Epithelial cell of prostate (primary cell): ENCODE data around the gene TBC1D14.

Experiments used
- DNase-seq: peaks from one replicate; pipeline ENCODE4 v3.0.0-alpha.2; 2011; ENCODE audit warnings: low read depth, low spot score
- H3K27ac ChIP-seq: fragments of 450-650 bp; 2 replicates; pipeline ENCODE4 v1.5.1; 2017; ENCODE audit warnings: mild to moderate bottlenecking

Gene TBC1D14

GRCh38 chr4:6943012-6943884 is 33.6 kb downstream of the TBC1D14 start:
- no peak for DNase-seq
- H3K27ac ChIP-seq, result peak overlapping the region; percentile 83

- H3K27ac ChIP-seq, result no peak overlapping the region
- no peak for DNase-seq
Observed at GRCh38 chr4:6943885-6944225, 34.2 kb downstream of the TBC1D14 start.

- H3K27ac ChIP-seq, result no peak overlapping the region
- DNase-seq, result no peak
Observed at GRCh38 chr4:6944301-6945051, 34.9 kb downstream of the TBC1D14 start.

GRCh38 chr4:6945052-6945409 is 35.4 kb downstream of the TBC1D14 start:
- H3K27ac ChIP-seq, result no peak overlapping the region
- no peak for DNase-seq

- no peak for DNase-seq
Observed at GRCh38 chr4:6946497-6946896, 36.9 kb downstream of the TBC1D14 start.

GRCh38 chr4:6948134-6948460 is 38.5 kb downstream of the TBC1D14 start:
- no peak overlapping the region for H3K27ac ChIP-seq
- no peak for DNase-seq

More at GRCh38 chr4:6946497-6946896, 36.9 kb downstream of the TBC1D14 start:
- no peak overlapping the region for H3K27ac ChIP-seq

- DNase-seq, result no peak
Observed at GRCh38 chr4:6951880-6952381, 42.3 kb downstream of the TBC1D14 start.

GRCh38 chr4:6953751-6954380 is 44.2 kb downstream of the TBC1D14 start:
- no peak for DNase-seq

More at GRCh38 chr4:6951880-6952381, 42.3 kb downstream of the TBC1D14 start:
- H3K27ac ChIP-seq, result no peak overlapping the region

GRCh38 chr4:6955261-6955911 is 45.8 kb downstream of the TBC1D14 start:
- peak; percentile 74 for DNase-seq
- H3K27ac ChIP-seq, result peak overlapping the region; percentile 84

More at GRCh38 chr4:6953751-6954380, 44.2 kb downstream of the TBC1D14 start:
- peak overlapping the region; percentile 84 for H3K27ac ChIP-seq

GRCh38 chr4:6956087-6956433 is 46.4 kb downstream of the TBC1D14 start:
- H3K27ac ChIP-seq, result peak overlapping the region; percentile 84
- no peak for DNase-seq

GRCh38 chr4:6956434-6957147 is 47.0 kb downstream of the TBC1D14 start:
- H3K27ac ChIP-seq, result peak overlapping the region; percentile 84
- no peak for DNase-seq

- no peak overlapping the region for H3K27ac ChIP-seq
- DNase-seq, result no peak
Observed at GRCh38 chr4:6957148-6957520, 47.5 kb downstream of the TBC1D14 start.

- H3K27ac ChIP-seq, result no peak overlapping the region
- no peak for DNase-seq
Observed at GRCh38 chr4:6957994-6958393, 48.4 kb downstream of the TBC1D14 start.

- no peak overlapping the region for H3K27ac ChIP-seq
- no peak for DNase-seq
Observed at GRCh38 chr4:6959261-6959660, 49.6 kb downstream of the TBC1D14 start.

GRCh38 chr4:6960154-6960553 is 50.5 kb downstream of the TBC1D14 start:
- no peak for DNase-seq

GRCh38 chr4:6960628-6961412 is 51.2 kb downstream of the TBC1D14 start:
- DNase-seq, result no peak

More at GRCh38 chr4:6960154-6960553, 50.5 kb downstream of the TBC1D14 start:
- no peak overlapping the region for H3K27ac ChIP-seq

GRCh38 chr4:6961496-6962210 is 52.0 kb downstream of the TBC1D14 start:
- no peak for DNase-seq
- H3K27ac ChIP-seq, result no peak overlapping the region

More at GRCh38 chr4:6960628-6961412, 51.2 kb downstream of the TBC1D14 start:
- H3K27ac ChIP-seq, result no peak overlapping the region
